Stimulated activated memory B cell treated with anti-CD40 and anti-IgM and Interleukin-4, amounts not matched to agents 10 μg/mL and 1 μg/mL and 100 μg/mL, for 72 hours (primary cell): ENCODE measurements around the gene SMYD2.
"Not testable (repeated sequence)": the region's sequence is repeated elsewhere in the genome, so short reads cannot be mapped to it uniquely, and the experiment has no call there.

ENCODE experiments used
- ATAC-seq: fragments of 150-1000 bp; cut with Tn5 transposase; 2 replicates; pipeline ENCODE4 v1.10.0; 2021
- H3K27ac Mint-ChIP-seq: one replicate; pipeline ENCODE4 v1.8.0; 2022; ENCODE audit warnings: mild to moderate bottlenecking, mixed read lengths
- H3K27me3 Mint-ChIP-seq: one replicate; pipeline ENCODE4 v1.8.0; 2022; ENCODE audit warnings: mixed read lengths
- H3K36me3 Mint-ChIP-seq: one replicate; pipeline ENCODE4 v1.8.0; 2022; ENCODE audit warnings: mixed read lengths
- H3K4me1 Mint-ChIP-seq: one replicate; pipeline ENCODE4 v1.8.0; 2022; ENCODE audit warnings: mixed read lengths
- H3K4me3 Mint-ChIP-seq: one replicate; pipeline ENCODE4 v1.8.0; 2022; ENCODE audit warnings: mild to moderate bottlenecking, moderate library complexity, mixed read lengths
- H3K9me3 Mint-ChIP-seq: one replicate; pipeline ENCODE4 v1.8.0; 2022; ENCODE audit warnings: mixed read lengths

Gene SMYD2

GRCh38 chr1:214261206-214262123 is 19.5 kb upstream of the SMYD2 start:
- Mint-ChIP-seq H3K27ac (no peak overlapping the region), H3K4me1 (peaks cover 5% of the 10 kb centered on the region), H3K27me3 (peaks cover 72% of the 10 kb centered on the region), H3K9me3 (no peaks in the 10 kb centered on the region), H3K36me3 (no peaks in the 10 kb centered on the region), H3K4me3 (no peak overlapping the region)
- peak; percentile 87 for ATAC-seq

GRCh38 chr1:214264196-214264595 is 16.8 kb upstream of the SMYD2 start:
- Mint-ChIP-seq H3K36me3 (no peaks in the 10 kb centered on the region), H3K4me1 (peaks cover 5% of the 10 kb centered on the region), H3K9me3 (no peaks in the 10 kb centered on the region), H3K27ac (no peak overlapping the region), H3K4me3 (no peak overlapping the region), H3K27me3 (peaks cover 52% of the 10 kb centered on the region)
- no peak for ATAC-seq

GRCh38 chr1:214264976-214265375 is 16.0 kb upstream of the SMYD2 start:
- Mint-ChIP-seq H3K4me1 (peaks cover 5% of the 10 kb centered on the region), H3K9me3 (no peaks in the 10 kb centered on the region), H3K27ac (no peak overlapping the region), H3K4me3 (no peak overlapping the region), H3K36me3 (no peaks in the 10 kb centered on the region), H3K27me3 (peaks cover 44% of the 10 kb centered on the region)
- ATAC-seq = no peak

GRCh38 chr1:214270097-214270650 is 10.8 kb upstream of the SMYD2 start:
- H3K27ac Mint-ChIP-seq = no peak overlapping the region
- H3K27me3 Mint-ChIP-seq = peaks cover 8% of the 10 kb centered on the region
- no peaks in the 10 kb centered on the region for H3K9me3 Mint-ChIP-seq
- no peak overlapping the region for H3K4me3 Mint-ChIP-seq
- H3K4me1 Mint-ChIP-seq = no peaks in the 10 kb centered on the region
- H3K36me3 Mint-ChIP-seq = no peaks in the 10 kb centered on the region
- no peak for ATAC-seq

GRCh38 chr1:214271174-214271858 is 9.6 kb upstream of the SMYD2 start:
- Mint-ChIP-seq H3K27me3 (no peaks in the 10 kb centered on the region), H3K9me3 (no peaks in the 10 kb centered on the region), H3K27ac (no peak overlapping the region), H3K4me1 (no peaks in the 10 kb centered on the region), H3K4me3 (no peak overlapping the region), H3K36me3 (no peaks in the 10 kb centered on the region)
- ATAC-seq = no peak

GRCh38 chr1:214271995-214272731 is 8.8 kb upstream of the SMYD2 start:
- H3K27me3 Mint-ChIP-seq = no peaks in the 10 kb centered on the region
- H3K27ac Mint-ChIP-seq = no peak overlapping the region
- no peaks in the 10 kb centered on the region for H3K36me3 Mint-ChIP-seq
- no peak overlapping the region for H3K4me3 Mint-ChIP-seq
- peaks cover 3% of the 10 kb centered on the region for H3K9me3 Mint-ChIP-seq
- H3K4me1 Mint-ChIP-seq = no peaks in the 10 kb centered on the region
- no peak for ATAC-seq

GRCh38 chr1:214272964-214273533 is 7.9 kb upstream of the SMYD2 start:
- Mint-ChIP-seq H3K9me3 (peaks cover 3% of the 10 kb centered on the region), H3K27ac (no peak overlapping the region), H3K4me1 (no peaks in the 10 kb centered on the region), H3K27me3 (no peaks in the 10 kb centered on the region), H3K36me3 (no peaks in the 10 kb centered on the region), H3K4me3 (no peak overlapping the region)
- ATAC-seq = peak; percentile 27

- not testable (repeated sequence) for H3K9me3 Mint-ChIP-seq, H3K27me3 Mint-ChIP-seq, H3K4me3 Mint-ChIP-seq, ATAC-seq, H3K27ac Mint-ChIP-seq, H3K36me3 Mint-ChIP-seq
- peaks cover 18% of the 10 kb centered on the region for H3K4me1 Mint-ChIP-seq
Observed at GRCh38 chr1:214275700-214276099, 5.3 kb upstream of the SMYD2 start.

- H3K36me3 Mint-ChIP-seq = no peaks in the 10 kb centered on the region
- H3K27me3 Mint-ChIP-seq = no peaks in the 10 kb centered on the region
- no peak overlapping the region for H3K4me3 Mint-ChIP-seq
- no peak overlapping the region for H3K27ac Mint-ChIP-seq
- no peak for ATAC-seq
- H3K9me3 Mint-ChIP-seq = peaks cover 3% of the 10 kb centered on the region
- peaks cover 22% of the 10 kb centered on the region for H3K4me1 Mint-ChIP-seq
Observed at GRCh38 chr1:214276786-214277185, 4.2 kb upstream of the SMYD2 start.

- Mint-ChIP-seq H3K27ac (no peak overlapping the region), H3K9me3 (peaks cover 3% of the 10 kb centered on the region), H3K4me3 (no peak overlapping the region), H3K27me3 (no peaks in the 10 kb centered on the region), H3K4me1 (peaks cover 34% of the 10 kb centered on the region), H3K36me3 (no peaks in the 10 kb centered on the region)
- no peak for ATAC-seq
Observed at GRCh38 chr1:214277704-214278635, 3.0 kb upstream of the SMYD2 start.

GRCh38 chr1:214280386-214281020 is 456 bp upstream of the SMYD2 start:
- H3K27ac Mint-ChIP-seq = peak overlapping the region; percentile 82
- H3K4me1 Mint-ChIP-seq = peaks cover 35% of the 10 kb centered on the region
- peak; percentile 78 for ATAC-seq
- no peaks in the 10 kb centered on the region for H3K27me3 Mint-ChIP-seq
- peaks cover 3% of the 10 kb centered on the region for H3K9me3 Mint-ChIP-seq
- peak overlapping the region; percentile 84 for H3K4me3 Mint-ChIP-seq
- no peaks in the 10 kb centered on the region for H3K36me3 Mint-ChIP-seq

GRCh38 chr1:214281720-214282629 is 1.0 kb downstream of the SMYD2 start:
- peak overlapping the region; percentile 82 for H3K27ac Mint-ChIP-seq
- no peaks in the 10 kb centered on the region for H3K36me3 Mint-ChIP-seq
- peaks cover 2% of the 10 kb centered on the region for H3K9me3 Mint-ChIP-seq
- peak overlapping the region; percentile 86 for H3K4me3 Mint-ChIP-seq
- no peak for ATAC-seq
- H3K4me1 Mint-ChIP-seq = peaks cover 35% of the 10 kb centered on the region
- no peaks in the 10 kb centered on the region for H3K27me3 Mint-ChIP-seq
